ENCODE measurements around the gene SLCO3A1. TPM values are rescaled to one million over a fixed set of nuclear protein-coding genes. Genes with fewer than 3 reads are reported as not detected.

Gene SLCO3A1
- total and polyA plus RNA-seq, 2 experiments from 2014 or later = 1.9 to 6.9 TPM

DNA sequence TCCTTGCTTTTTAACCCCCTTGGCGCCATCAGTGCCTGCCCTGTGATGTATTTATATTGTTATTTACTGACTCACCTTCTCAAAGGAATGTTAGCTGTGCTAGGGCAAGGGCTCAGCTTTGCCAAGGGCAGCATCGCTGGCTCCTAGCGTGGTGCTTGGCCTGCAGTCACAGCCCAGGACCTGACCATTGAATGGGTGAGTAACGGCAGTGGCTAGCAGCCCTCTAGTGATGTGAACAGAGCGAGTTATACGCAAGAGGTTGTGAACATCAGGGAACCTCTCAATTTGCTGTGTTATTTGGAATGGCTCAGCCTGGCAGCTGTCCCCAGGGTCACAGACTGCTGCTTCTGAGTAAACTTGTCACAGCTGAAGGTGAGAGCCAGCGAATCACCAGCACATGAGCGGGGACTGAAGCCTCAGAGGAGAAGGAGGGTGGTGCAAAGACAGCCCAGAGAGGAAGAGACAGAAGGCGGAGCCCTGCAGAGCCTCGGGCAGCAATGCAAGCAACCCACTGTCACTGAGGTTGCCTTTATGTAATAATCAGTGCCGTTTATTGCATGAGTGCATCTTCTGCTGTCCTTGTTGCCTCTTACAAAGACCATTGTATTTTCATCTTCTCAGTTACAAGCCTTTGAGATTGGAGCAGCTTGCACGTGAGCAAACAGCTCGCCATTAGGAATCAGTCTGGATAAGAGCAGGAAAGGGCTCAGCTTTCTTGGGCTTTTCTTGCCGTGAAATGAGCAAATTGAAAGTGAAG is 158.3 kb downstream of the SLCO3A1 start:
- H2AFZ ChIP-seq = peak overlapping the region; percentile 43
- no peaks in the 10 kb centered on the region for H3K9me2 ChIP-seq (ENCODE audit: insufficient read depth)
- no peaks in the 10 kb centered on the region for H3K36me3 ChIP-seq (ENCODE audit: low read depth)
- no peaks in the 10 kb centered on the region for H4K20me1 ChIP-seq (ENCODE audit: insufficient read depth)
- peak; percentile 72 for DNase-seq
- peak overlapping the region; percentile 63 for H3K4me2 ChIP-seq (ENCODE audit: unreplicated experiment)
- peaks cover 16% of the 10 kb centered on the region for H3K4me1 ChIP-seq (ENCODE audit: insufficient read depth)
- TF ChIP-seq EZH2phosphoT487 (IDR thresholded peaks at IDR 0.05; ENCODE audit: insufficient read depth, low read depth) = no peak
- TF ChIP-seq EZH2 (IDR thresholded peaks at IDR 0.05; ENCODE audit: insufficient read depth, poor library complexity, severe bottlenecking) = no peak
- in situ Hi-C loops (cut with MboI) = no loop called here
- peaks cover 7% of the 10 kb centered on the region; the same call in 1 of the 2 replicates for H3F3A ChIP-seq (ENCODE audit: insufficient read depth)
- H3K9me3 ChIP-seq (ENCODE audit: low read depth) = no peaks in the 10 kb centered on the region
- peak overlapping the region; percentile 28 for H3K9ac ChIP-seq
- no peaks in the 10 kb centered on the region for H3K79me2 ChIP-seq (ENCODE audit: insufficient read depth)
- H3K27ac ChIP-seq = 0 out of 2 replicates have a peak overlapping the region, but pooled peaks have one; percentile 2
- no peaks in the 10 kb centered on the region for H3K27me3 ChIP-seq (replicated peaks; ENCODE audit: insufficient read depth)
- 21 to 22% methylated on average over 14 of the region's 14 CpGs for WGBS, 2 experiments (ENCODE audit: low coverage in 1 of 2, low lambda C conversion rate in 2 of 2, missing lambda C conversion rate in 2 of 2)
- peak overlapping the region; percentile 59 for H3K4me3 ChIP-seq

DNA sequence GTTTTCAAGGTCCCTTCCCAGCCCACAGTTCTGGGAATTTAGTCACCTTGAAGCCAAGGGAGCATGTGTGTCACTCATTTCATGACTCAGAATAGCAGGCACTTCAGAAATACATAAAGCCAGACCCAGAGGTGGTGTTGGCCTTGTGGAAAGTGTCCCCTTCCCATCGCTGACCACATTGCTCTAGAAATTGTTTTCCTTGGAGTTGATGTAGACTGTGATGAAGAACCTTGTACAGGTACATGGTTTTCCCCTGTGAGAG is 158.8 kb downstream of the SLCO3A1 start:
- Histone ChIP-seq H3K9me2 (ENCODE audit: insufficient read depth) (no peaks in the 10 kb centered on the region), H3K27ac (no peak overlapping the region), H3K4me2 (ENCODE audit: unreplicated experiment) (peak overlapping the region; percentile 63), H3K4me3 (peak overlapping the region; percentile 59), H3K79me2 (ENCODE audit: insufficient read depth) (no peaks in the 10 kb centered on the region), H3K9me3 (ENCODE audit: low read depth) (no peaks in the 10 kb centered on the region), H4K20me1 (ENCODE audit: insufficient read depth) (no peaks in the 10 kb centered on the region), H2AFZ (peak overlapping the region; percentile 43), H3K4me1 (ENCODE audit: insufficient read depth) (peaks cover 16% of the 10 kb centered on the region), H3K36me3 (ENCODE audit: low read depth) (no peaks in the 10 kb centered on the region), H3F3A (ENCODE audit: insufficient read depth) (peaks cover 7% of the 10 kb centered on the region; the same call in 1 of the 2 replicates), H3K9ac (peak overlapping the region; percentile 28), H3K27me3 (replicated peaks; ENCODE audit: insufficient read depth) (no peaks in the 10 kb centered on the region)
- WGBS, 2 experiments (ENCODE audit: low coverage in 1 of 2, low lambda C conversion rate in 2 of 2, missing lambda C conversion rate in 2 of 2) = 48 to 65% methylated on average over 1 of the region's 1 CpG
- DNase-seq = peak; percentile 59
- in situ Hi-C loops (cut with MboI) = no loop called here
- no peak for TF ChIP-seq EZH2 (IDR thresholded peaks at IDR 0.05; ENCODE audit: insufficient read depth, poor library complexity, severe bottlenecking)
- TF ChIP-seq EZH2phosphoT487 (IDR thresholded peaks at IDR 0.05; ENCODE audit: insufficient read depth, low read depth) = no peak

DNA sequence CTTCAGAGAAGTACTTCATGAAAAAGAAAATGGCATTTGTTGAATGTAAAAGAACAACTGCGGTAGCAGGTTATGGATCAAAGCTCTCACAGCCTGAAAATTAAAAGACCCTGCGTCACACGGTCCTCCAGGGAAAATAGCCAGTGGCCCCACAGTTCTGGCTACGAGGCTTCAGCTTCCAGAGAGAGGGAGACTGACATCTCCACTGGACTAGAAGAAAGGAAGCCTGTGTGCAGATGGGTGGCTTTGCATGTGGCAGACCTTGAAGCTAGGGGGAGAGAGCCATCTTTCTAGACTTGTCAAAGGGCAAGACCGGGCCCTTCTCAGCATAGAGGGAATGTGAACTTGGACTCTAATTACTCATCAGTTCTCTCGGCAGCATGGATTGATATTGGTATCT is 159.4 kb downstream of the SLCO3A1 start:
- TF ChIP-seq EZH2phosphoT487 (IDR thresholded peaks at IDR 0.05; ENCODE audit: insufficient read depth, low read depth) (no peak), EZH2 (IDR thresholded peaks at IDR 0.05; ENCODE audit: insufficient read depth, poor library complexity, severe bottlenecking) (no peak)
- peaks cover 7% of the 10 kb centered on the region; the same call in 1 of the 2 replicates for H3F3A ChIP-seq (ENCODE audit: insufficient read depth)
- H3K27ac ChIP-seq = no peak overlapping the region
- no peaks in the 10 kb centered on the region for H3K79me2 ChIP-seq (ENCODE audit: insufficient read depth)
- in situ Hi-C loops (cut with MboI) = no loop called here
- no peaks in the 10 kb centered on the region for H3K27me3 ChIP-seq (replicated peaks; ENCODE audit: insufficient read depth)
- H2AFZ ChIP-seq = no peak overlapping the region
- DNase-seq = no peak
- H3K9me3 ChIP-seq (ENCODE audit: low read depth) = no peaks in the 10 kb centered on the region
- no peaks in the 10 kb centered on the region for H3K9me2 ChIP-seq (ENCODE audit: insufficient read depth)
- peaks cover 16% of the 10 kb centered on the region for H3K4me1 ChIP-seq (ENCODE audit: insufficient read depth)
- no peak overlapping the region for H3K4me3 ChIP-seq
- no peak overlapping the region for H3K4me2 ChIP-seq (ENCODE audit: unreplicated experiment)
- no peaks in the 10 kb centered on the region for H3K36me3 ChIP-seq (ENCODE audit: low read depth)
- H4K20me1 ChIP-seq (ENCODE audit: insufficient read depth) = no peaks in the 10 kb centered on the region
- 93 to 95% methylated on average over 6 of the region's 6 CpGs for WGBS, 2 experiments (ENCODE audit: low coverage in 1 of 2, low lambda C conversion rate in 2 of 2, missing lambda C conversion rate in 2 of 2)
- H3K9ac ChIP-seq = no peak overlapping the region

DNA sequence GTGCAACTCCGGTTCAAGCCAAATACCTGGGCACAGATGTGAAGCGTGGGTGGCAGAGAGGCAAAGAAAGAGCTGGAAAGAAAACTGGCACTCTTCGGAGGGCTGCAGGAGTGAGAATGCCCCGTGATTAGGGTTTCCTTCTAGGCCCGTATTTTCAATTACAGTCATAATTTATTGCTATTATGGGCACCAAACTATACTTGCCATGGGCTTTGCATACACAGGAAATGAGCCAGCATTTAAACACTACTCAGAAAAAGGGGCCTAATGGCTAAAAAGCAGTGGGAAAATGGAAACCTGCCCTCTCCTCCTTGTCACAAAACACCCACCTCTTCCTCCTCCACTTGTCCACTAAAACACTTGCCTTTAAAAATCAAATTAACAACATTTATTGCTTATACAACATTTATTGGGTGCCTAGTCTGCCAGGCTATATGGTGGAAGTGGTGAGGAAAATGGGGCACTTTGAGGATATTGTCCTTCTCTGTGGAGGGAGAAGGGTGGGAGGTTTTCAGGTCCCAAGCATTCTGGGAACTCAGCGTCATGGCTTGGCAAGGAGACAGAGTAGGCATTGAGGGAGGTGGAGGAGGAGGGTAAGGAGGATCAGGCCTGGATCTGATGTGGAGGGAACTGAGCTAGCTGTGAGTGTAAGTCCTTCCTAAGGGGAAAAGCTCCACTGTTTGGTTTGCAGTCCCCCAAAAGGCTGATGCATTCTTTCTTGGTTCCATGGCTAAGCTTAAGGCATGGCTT is 160.9 kb downstream of the SLCO3A1 start:
- H3K36me3 ChIP-seq (ENCODE audit: low read depth) = no peaks in the 10 kb centered on the region
- no peak overlapping the region for H3K9ac ChIP-seq
- no peaks in the 10 kb centered on the region for H3K9me2 ChIP-seq (ENCODE audit: insufficient read depth)
- WGBS, 2 experiments (ENCODE audit: low coverage in 1 of 2, low lambda C conversion rate in 2 of 2, missing lambda C conversion rate in 2 of 2) = 88 to 91% methylated on average over 6 of the region's 6 CpGs
- no peaks in the 10 kb centered on the region for H3K79me2 ChIP-seq (ENCODE audit: insufficient read depth)
- H2AFZ ChIP-seq = no peak overlapping the region
- H3K4me2 ChIP-seq (ENCODE audit: unreplicated experiment) = no peak overlapping the region
- no peaks in the 10 kb centered on the region for H3K9me3 ChIP-seq (ENCODE audit: low read depth)
- TF ChIP-seq EZH2phosphoT487 (IDR thresholded peaks at IDR 0.05; ENCODE audit: insufficient read depth, low read depth) = no peak
- no peak overlapping the region for H3K27ac ChIP-seq
- peaks cover 16% of the 10 kb centered on the region for H3K4me1 ChIP-seq (ENCODE audit: insufficient read depth)
- no peaks in the 10 kb centered on the region for H4K20me1 ChIP-seq (ENCODE audit: insufficient read depth)
- peaks cover 7% of the 10 kb centered on the region; the same call in 1 of the 2 replicates for H3F3A ChIP-seq (ENCODE audit: insufficient read depth)
- no peak for DNase-seq
- H3K4me3 ChIP-seq = no peak overlapping the region
- in situ Hi-C loops (cut with MboI) = no loop called here
- H3K27me3 ChIP-seq (replicated peaks; ENCODE audit: insufficient read depth) = no peaks in the 10 kb centered on the region

Measured in GM23248 (cell line).